Measurements from ENCODE around the gene CLDN18. TPM values are rescaled to one million over a fixed set of nuclear protein-coding genes. Genes with fewer than 3 reads are reported as not detected.

The CLDN18 gene
- total RNA-seq, 4 donors from 2014 or later = under 0.01 to 0.40 (median 0.39) TPM; not detected in 1

DNA sequence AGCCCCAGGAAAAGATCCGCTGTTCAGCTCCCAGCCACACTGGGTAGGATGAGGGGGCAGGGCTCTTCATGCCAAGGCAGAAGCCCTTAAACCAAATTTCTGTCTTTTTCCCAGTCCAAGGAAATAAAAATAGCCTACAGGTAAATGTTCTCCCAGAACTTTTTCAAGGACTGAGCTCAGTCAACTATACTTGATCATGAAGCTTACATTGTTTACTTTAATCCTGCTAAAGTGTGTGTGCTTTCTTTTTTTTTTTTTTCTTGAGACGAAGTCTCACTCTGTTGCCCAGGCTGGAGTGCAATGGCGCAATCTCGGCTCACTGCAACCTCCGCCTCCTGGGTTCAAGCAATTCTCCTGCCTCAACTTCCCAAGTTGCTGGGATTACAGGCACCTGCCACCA lies 17.9 kb downstream of the CLDN18 start:
- Histone ChIP-seq H3K27me3 (no peaks in the 10 kb centered on the region), H3K9me3 (no peaks in the 10 kb centered on the region), H3K27ac (replicated peaks in 1 of 4) (no peak overlapping the region), H3K4me1 (no peaks in the 10 kb centered on the region), H3K36me3 (peaks cover 0 to 50% (median 6%) of the 10 kb centered on the region in 4 donors), H3K4me3 (no peak overlapping the region)
- 95% methylated on average over 5 of the region's 5 CpGs for WGBS
- DNase-seq (ENCODE audit: extremely low spot score) = no peak
- TF ChIP-seq, protein P1, sequence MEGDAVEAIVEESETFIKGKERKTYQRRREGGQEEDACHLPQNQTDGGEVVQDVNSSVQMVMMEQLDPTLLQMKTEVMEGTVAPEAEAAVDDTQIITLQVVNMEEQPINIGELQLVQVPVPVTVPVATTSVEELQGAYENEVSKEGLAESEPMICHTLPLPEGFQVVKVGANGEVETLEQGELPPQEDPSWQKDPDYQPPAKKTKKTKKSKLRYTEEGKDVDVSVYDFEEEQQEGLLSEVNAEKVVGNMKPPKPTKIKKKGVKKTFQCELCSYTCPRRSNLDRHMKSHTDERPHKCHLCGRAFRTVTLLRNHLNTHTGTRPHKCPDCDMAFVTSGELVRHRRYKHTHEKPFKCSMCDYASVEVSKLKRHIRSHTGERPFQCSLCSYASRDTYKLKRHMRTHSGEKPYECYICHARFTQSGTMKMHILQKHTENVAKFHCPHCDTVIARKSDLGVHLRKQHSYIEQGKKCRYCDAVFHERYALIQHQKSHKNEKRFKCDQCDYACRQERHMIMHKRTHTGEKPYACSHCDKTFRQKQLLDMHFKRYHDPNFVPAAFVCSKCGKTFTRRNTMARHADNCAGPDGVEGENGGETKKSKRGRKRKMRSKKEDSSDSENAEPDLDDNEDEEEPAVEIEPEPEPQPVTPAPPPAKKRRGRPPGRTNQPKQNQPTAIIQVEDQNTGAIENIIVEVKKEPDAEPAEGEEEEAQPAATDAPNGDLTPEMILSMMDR (IDR thresholded peaks at IDR 0.05) = no peak
- intact Hi-C loops (cut with DNase I) = no loop called here

DNA sequence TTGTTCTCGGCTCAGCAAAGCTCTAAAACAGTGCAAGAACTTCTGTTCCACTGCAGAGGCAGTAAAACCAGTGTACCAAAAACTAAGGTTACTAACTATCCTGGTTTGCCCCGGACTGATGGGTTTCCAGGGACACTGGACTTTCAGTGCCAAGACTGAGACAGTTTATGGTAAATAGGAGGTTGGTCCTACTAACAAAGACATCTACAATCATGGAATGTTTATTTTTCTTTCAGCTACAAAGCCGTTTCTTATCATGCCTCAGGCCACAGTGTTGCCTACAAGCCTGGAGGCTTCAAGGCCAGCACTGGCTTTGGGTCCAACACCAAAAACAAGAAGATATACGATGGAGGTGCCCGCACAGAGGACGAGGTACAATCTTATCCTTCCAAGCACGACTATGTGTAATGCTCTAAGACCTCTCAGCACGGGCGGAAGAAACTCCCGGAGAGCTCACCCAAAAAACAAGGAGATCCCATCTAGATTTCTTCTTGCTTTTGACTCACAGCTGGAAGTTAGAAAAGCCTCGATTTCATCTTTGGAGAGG lies 20.8 kb downstream of the CLDN18 start:
- Histone ChIP-seq H3K9me3 (no peaks in the 10 kb centered on the region), H3K4me1 (no peaks in the 10 kb centered on the region), H3K4me3 (no peak overlapping the region), H3K27ac (replicated peaks in 1 of 4) (no peak overlapping the region), H3K36me3 (peaks cover 0 to 42% (median 0%) of the 10 kb centered on the region in 4 donors), H3K27me3 (no peaks in the 10 kb centered on the region)
- 84% methylated on average over 11 of the region's 11 CpGs for WGBS
- intact Hi-C loops (cut with DNase I) = no loop called here
- DNase-seq (ENCODE audit: extremely low spot score) = no peak
- TF ChIP-seq, protein P1 (IDR thresholded peaks at IDR 0.05) = no peak
- TF ChIP-seq EP300 (IDR thresholded peaks at IDR 0.05) (no peak), POLR2A (IDR thresholded peaks at IDR 0.05; ENCODE audit: low read depth) (no peak), POLR2AphosphoS5 (IDR thresholded peaks at IDR 0.05) (no peak)

DNA sequence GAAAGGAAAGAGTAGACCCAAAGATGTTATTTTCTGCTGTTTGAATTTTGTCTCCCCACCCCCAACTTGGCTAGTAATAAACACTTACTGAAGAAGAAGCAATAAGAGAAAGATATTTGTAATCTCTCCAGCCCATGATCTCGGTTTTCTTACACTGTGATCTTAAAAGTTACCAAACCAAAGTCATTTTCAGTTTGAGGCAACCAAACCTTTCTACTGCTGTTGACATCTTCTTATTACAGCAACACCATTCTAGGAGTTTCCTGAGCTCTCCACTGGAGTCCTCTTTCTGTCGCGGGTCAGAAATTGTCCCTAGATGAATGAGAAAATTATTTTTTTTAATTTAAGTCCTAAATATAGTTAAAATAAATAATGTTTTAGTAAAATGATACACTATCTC lies 21.6 kb downstream of the CLDN18 start:
- no peaks in the 10 kb centered on the region for H3K27me3 ChIP-seq
- no peak overlapping the region for H3K27ac ChIP-seq (replicated peaks in 1 of 4)
- no peaks in the 10 kb centered on the region for H3K9me3 ChIP-seq
- no peak for DNase-seq (ENCODE audit: extremely low spot score)
- intact Hi-C loops (cut with DNase I) = no loop called here
- H3K4me1 ChIP-seq = no peaks in the 10 kb centered on the region
- H3K36me3 ChIP-seq = peaks cover 0 to 42% (median 0%) of the 10 kb centered on the region in 4 donors
- no peak for TF ChIP-seq POLR2AphosphoS5 (IDR thresholded peaks at IDR 0.05)
- TF ChIP-seq, protein P1 (IDR thresholded peaks at IDR 0.05) = no peak
- no peak for TF ChIP-seq EP300 (IDR thresholded peaks at IDR 0.05)
- TF ChIP-seq POLR2A (IDR thresholded peaks at IDR 0.05; ENCODE audit: low read depth) = no peak
- WGBS = 96% methylated on average over 3 of the region's 3 CpGs
- H3K4me3 ChIP-seq = no peak overlapping the region

DNA sequence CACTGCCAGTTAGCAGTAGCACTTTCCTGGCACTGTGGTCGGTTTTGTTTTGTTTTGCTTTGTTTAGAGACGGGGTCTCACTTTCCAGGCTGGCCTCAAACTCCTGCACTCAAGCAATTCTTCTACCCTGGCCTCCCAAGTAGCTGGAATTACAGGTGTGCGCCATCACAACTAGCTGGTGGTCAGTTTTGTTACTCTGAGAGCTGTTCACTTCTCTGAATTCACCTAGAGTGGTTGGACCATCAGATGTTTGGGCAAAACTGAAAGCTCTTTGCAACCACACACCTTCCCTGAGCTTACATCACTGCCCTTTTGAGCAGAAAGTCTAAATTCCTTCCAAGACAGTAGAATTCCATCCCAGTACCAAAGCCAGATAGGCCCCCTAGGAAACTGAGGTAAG lies 22.6 kb downstream of the CLDN18 start:
- TF ChIP-seq, protein P1 (IDR thresholded peaks at IDR 0.05) = no peak
- TF ChIP-seq EP300 (IDR thresholded peaks at IDR 0.05) (no peak), POLR2AphosphoS5 (IDR thresholded peaks at IDR 0.05) (no peak), POLR2A (IDR thresholded peaks at IDR 0.05; ENCODE audit: low read depth) (no peak)
- Histone ChIP-seq H3K4me3 (no peak overlapping the region), H3K4me1 (no peaks in the 10 kb centered on the region), H3K27ac (replicated peaks in 1 of 4) (no peak overlapping the region), H3K9me3 (no peaks in the 10 kb centered on the region), H3K36me3 (peaks cover 0 to 38% (median 0%) of the 10 kb centered on the region in 4 donors), H3K27me3 (no peaks in the 10 kb centered on the region)
- no peak for DNase-seq (ENCODE audit: extremely low spot score)
- WGBS = 96% methylated on average over 3 of the region's 3 CpGs
- intact Hi-C loops (cut with DNase I) = no loop called here

DNA sequence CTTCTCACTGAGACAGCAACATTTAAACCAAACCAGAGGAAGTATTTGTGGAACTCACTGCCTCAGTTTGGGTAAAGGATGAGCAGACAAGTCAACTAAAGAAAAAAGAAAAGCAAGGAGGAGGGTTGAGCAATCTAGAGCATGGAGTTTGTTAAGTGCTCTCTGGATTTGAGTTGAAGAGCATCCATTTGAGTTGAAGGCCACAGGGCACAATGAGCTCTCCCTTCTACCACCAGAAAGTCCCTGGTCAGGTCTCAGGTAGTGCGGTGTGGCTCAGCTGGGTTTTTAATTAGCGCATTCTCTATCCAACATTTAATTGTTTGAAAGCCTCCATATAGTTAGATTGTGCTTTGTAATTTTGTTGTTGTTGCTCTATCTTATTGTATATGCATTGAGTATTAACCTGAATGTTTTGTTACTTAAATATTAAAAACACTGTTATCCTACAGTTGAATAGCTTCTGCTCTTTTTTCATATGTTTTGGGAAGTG lies 23.3 kb downstream of the CLDN18 start:
- H3K4me3 ChIP-seq = no peak overlapping the region
- TF ChIP-seq, protein P1 (IDR thresholded peaks at IDR 0.05) = no peak
- no peak for TF ChIP-seq EP300 (IDR thresholded peaks at IDR 0.05)
- TF ChIP-seq POLR2AphosphoS5 (IDR thresholded peaks at IDR 0.05) = no peak
- TF ChIP-seq POLR2A (IDR thresholded peaks at IDR 0.05; ENCODE audit: low read depth) = no peak
- intact Hi-C loops (cut with DNase I) = no loop called here
- H3K27me3 ChIP-seq = no peaks in the 10 kb centered on the region
- 95% methylated on average over 2 of the region's 2 CpGs for WGBS
- peaks cover 0 to 33% (median 0%) of the 10 kb centered on the region in 4 donors for H3K36me3 ChIP-seq
- no peak overlapping the region for H3K27ac ChIP-seq (replicated peaks in 1 of 4)
- H3K9me3 ChIP-seq = no peaks in the 10 kb centered on the region
- DNase-seq (ENCODE audit: extremely low spot score) = no peak
- H3K4me1 ChIP-seq = no peaks in the 10 kb centered on the region

Data from esophagus muscularis mucosa (tissue), 4 donors.